PC-3 (cell line): ENCODE data around the gene ST6GAL1. TPM values are rescaled to one million over a fixed set of nuclear protein-coding genes. Genes with fewer than 3 reads are reported as not detected.

ENCODE experiments used
- ATAC-seq: fragments of 200-7000 bp; cut with Tn5 transposase; 2 replicates; pipeline ENCODE4 v1.9.1; 2020; ENCODE audit warnings: mild to moderate bottlenecking, moderate library complexity
- BruUV-seq: library from RNA; stranded (reverse); fragments of 400-500 nt; replicated peaks from 2 replicates; lab custom pipeline; 2021; lab: Mats Ljungman, UMichigan
- CTCF ChIA-PET: fragments of 300-600 bp; sonication (Branson Sonifier 250); formaldehyde crosslinking; loops from one replicate; lab custom pipeline; 2022; ENCODE audit warnings: antibody characterized with exemption; lab: Charles Lee
- POLR2A ChIA-PET: fragments of 300-600 bp; sonication (Branson Sonifier 250); formaldehyde crosslinking; loops from one replicate; lab custom pipeline; 2022; ENCODE audit warnings: antibody characterized with exemption; ENCODE audit not compliant: unreplicated experiment; lab: Charles Lee
- DNase-seq: peaks from one replicate; pipeline ENCODE4 v3.0.0-alpha.2; 2015
- H2AFZ ChIP-seq: fragments of 300-600 bp; sonication (generic); 2 replicates; pipeline ENCODE4 v1.6.0; 2016; ENCODE audit warnings: antibody characterized with exemption, low read length
- H3F3A ChIP-seq: fragments of 300-600 bp; sonication (generic); one replicate; pipeline ENCODE4 v1.6.0; 2017; ENCODE audit warnings: antibody characterized with exemption, low read length, control low read depth, mild to moderate bottlenecking; ENCODE audit not compliant: unreplicated experiment
- H3K27ac ChIP-seq: fragments of 300-600 bp; sonication (generic); 2 replicates; pipeline ENCODE4 v1.5.1; 2016; ENCODE audit warnings: mild to moderate bottlenecking, low read length
- H3K27me3 ChIP-seq: fragments of 300-600 bp; sonication (generic); 2 replicates; pipeline ENCODE4 v1.6.1; 2016; ENCODE audit warnings: low read length, mixed read lengths
- H3K36me3 ChIP-seq: fragments of 300-600 bp; sonication (generic); 2 replicates; pipeline ENCODE4 v1.6.1; 2016; ENCODE audit warnings: low read depth, mixed run types, low read length, mixed read lengths
- H3K4me1 ChIP-seq: fragments of 300-600 bp; sonication (generic); 2 replicates; pipeline ENCODE4 v1.5.1; 2016; ENCODE audit warnings: low read length; ENCODE audit not compliant: insufficient read depth
- H3K4me2 ChIP-seq: fragments of 300-600 bp; sonication (generic); 2 replicates; pipeline ENCODE4 v1.6.0; 2016; ENCODE audit warnings: low read length
- H3K4me3 ChIP-seq: fragments of 300-600 bp; sonication (generic); 2 replicates; pipeline ENCODE4 v1.5.1; 2016; ENCODE audit warnings: mild to moderate bottlenecking, low read length, mixed read lengths
- H3K79me2 ChIP-seq: fragments of 300-600 bp; sonication (generic); 2 replicates; pipeline ENCODE4 v1.6.1; 2017; ENCODE audit warnings: low read length, mixed read lengths
- H3K9ac ChIP-seq: fragments of 300-600 bp; sonication (generic); 2 replicates; pipeline ENCODE4 v1.6.0; 2016; ENCODE audit warnings: mild to moderate bottlenecking, low read length
- H3K9me2 ChIP-seq: fragments of 300-600 bp; sonication (generic); replicated peaks from 2 replicates; pipeline ENCODE4 v1.6.1; 2016; ENCODE audit warnings: mixed run types, low read length, mixed read lengths
- H3K9me3 ChIP-seq: fragments of 300-600 bp; sonication (generic); 2 replicates; pipeline ENCODE4 v1.6.1; 2016; ENCODE audit warnings: low read length, mixed read lengths
- H4K20me1 ChIP-seq: fragments of 300-600 bp; sonication (generic); 2 replicates; pipeline ENCODE4 v1.6.1; 2016; ENCODE audit warnings: low read length, mixed read lengths
- EZH2 ChIP-seq: fragments of 300-600 bp; sonication (generic); IDR thresholded peaks from one replicate; pipeline ENCODE4 v1.6.1; 2017; ENCODE audit warnings: antibody characterized with exemption, mild to moderate bottlenecking, low read length; ENCODE audit not compliant: unreplicated experiment
- EZH2phosphoT487 ChIP-seq: fragments of 300-600 bp; sonication (generic); IDR thresholded peaks from 2 replicates; pipeline ENCODE4 v1.6.1; 2018; ENCODE audit warnings: mild to moderate bottlenecking, antibody characterized with exemption, low read length, borderline replicate concordance
- intact Hi-C: fragments of 100-400 bp; cut with micrococcal nuclease; formaldehyde crosslinking; loops from 2 replicates; pipeline ENCODE4 v1.9.0; 2023
- total RNA-seq: library from RNA; depleted of rRNA; stranded (reverse); fragments of >200 nt; gene quantifications from 2 replicates; pipeline ENCODE4 v1.2.3, GENCODE V29; 2014
- TF ChIP-seq, protein P1 (sequence below): fragments of 300-600 bp; sonication (generic); conservative IDR thresholded peaks from 2 replicates; pipeline ENCODE4 v1.5.1; 2017; ENCODE audit warnings: antibody characterized with exemption, low read depth, mild to moderate bottlenecking, low read length

ST6GAL1 gene
- total RNA-seq, 1 experiment from 2014 or later: 9.4 TPM

DNA sequence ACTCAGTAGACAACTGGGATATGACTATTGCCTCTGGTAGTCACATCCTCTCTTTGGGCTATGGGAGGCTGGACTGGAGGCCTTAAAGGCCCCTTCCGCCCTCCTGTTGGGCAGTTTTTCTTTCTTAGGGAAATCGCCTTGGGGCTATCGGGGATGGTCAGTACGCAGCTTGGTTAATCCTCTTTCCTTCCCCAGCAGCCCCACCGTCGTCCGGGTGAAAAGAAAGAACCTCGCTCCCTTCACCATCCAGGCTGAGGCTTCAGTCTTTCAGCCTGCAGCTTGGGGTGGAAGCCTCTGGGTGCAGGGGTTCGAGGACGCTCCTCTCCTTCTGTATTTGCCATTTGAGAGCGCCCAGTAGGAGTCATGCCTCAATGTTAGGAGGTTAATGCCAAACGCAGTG lies 641 bp upstream of the ST6GAL1 start:
- BruUV-seq: no TSS peak

DNA sequence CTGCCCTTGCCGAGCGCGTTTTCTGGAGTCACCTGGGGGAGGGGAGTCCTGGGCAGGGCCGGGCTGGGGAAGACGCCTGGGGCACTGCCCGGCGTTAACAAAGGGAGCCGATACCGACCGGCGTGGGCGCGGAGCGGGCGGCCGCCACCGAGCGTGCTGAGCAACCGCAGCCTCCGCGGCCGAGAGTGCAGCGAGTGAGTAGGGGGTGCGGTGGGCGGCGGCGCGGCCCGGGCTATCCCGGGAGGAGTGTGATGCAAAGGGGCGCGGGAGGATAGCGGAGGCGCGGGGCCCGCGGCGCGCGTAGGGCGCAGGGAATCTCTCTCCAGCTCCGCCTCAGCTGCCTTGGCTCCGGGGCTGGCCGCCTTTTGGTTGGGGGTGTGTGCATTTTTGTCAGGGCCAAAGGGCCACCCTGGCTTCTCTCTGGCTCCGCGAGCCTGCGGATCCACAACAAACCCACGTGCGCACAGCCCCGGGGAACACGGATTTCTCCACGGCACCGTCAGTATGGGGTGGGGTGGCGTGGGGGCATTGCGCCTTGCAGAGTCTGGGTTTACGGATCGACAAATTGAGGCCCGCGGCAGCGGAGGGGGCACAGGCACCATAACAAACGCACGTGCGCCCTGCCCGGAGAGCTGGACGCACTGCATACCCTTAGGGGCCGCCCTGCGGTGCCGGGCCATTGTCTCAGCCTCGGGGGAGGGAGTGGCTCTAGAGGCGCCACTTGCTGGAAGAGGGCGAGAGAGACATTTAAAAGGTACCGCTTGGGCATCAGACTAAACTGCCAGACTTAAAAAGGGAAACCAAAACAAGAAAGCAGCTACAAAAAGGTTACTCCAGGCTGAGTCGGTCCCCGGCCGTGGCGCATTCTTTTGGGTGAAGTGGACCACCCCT lies 560 bp downstream of the ST6GAL1 start:
- Histone ChIP-seq H3K79me2 (no peaks in the 10 kb centered on the region), H4K20me1 (no peaks in the 10 kb centered on the region), H3K9me3 (no peaks in the 10 kb centered on the region), H3F3A (no peaks in the 10 kb centered on the region), H2AFZ (peak overlapping the region; percentile 98), H3K27ac (no peak overlapping the region), H3K4me2 (peak overlapping the region; percentile 95), H3K27me3 (no peaks in the 10 kb centered on the region), H3K4me3 (peak overlapping the region; percentile 77), H3K9me2 (no peaks in the 10 kb centered on the region), H3K4me1 (peaks cover 6% of the 10 kb centered on the region; the same call in 1 of the 2 replicates), H3K9ac (peak overlapping the region; percentile 49), H3K36me3 (no peaks in the 10 kb centered on the region)
- ChIA-PET CTCF (interaction anchor here (0.6 kb wide), 1 partner anchor 138 kb away, joined by 3 read pairs; no protein-coding TSS in a partner anchor), POLR2A (no interaction called here)
- intact Hi-C loops: loop anchor here (2.0 kb wide), 2 partner anchors 82 to 132 kb away; no protein-coding TSS in a partner anchor
- ATAC-seq: peak; percentile 65
- DNase-seq: peak; percentile 62
- TF ChIP-seq, protein P1, sequence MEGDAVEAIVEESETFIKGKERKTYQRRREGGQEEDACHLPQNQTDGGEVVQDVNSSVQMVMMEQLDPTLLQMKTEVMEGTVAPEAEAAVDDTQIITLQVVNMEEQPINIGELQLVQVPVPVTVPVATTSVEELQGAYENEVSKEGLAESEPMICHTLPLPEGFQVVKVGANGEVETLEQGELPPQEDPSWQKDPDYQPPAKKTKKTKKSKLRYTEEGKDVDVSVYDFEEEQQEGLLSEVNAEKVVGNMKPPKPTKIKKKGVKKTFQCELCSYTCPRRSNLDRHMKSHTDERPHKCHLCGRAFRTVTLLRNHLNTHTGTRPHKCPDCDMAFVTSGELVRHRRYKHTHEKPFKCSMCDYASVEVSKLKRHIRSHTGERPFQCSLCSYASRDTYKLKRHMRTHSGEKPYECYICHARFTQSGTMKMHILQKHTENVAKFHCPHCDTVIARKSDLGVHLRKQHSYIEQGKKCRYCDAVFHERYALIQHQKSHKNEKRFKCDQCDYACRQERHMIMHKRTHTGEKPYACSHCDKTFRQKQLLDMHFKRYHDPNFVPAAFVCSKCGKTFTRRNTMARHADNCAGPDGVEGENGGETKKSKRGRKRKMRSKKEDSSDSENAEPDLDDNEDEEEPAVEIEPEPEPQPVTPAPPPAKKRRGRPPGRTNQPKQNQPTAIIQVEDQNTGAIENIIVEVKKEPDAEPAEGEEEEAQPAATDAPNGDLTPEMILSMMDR: no peak; the same call in 1 of the 2 replicates
- TF ChIP-seq EZH2 (no peak), EZH2phosphoT487 (no peak)
- BruUV-seq: TSS peak; percentile 50

More for the DNA sequence above, 641 bp upstream of the ST6GAL1 start:
- Histone ChIP-seq H3K9me3 (no peaks in the 10 kb centered on the region), H3F3A (no peaks in the 10 kb centered on the region), H3K36me3 (no peaks in the 10 kb centered on the region), H4K20me1 (no peaks in the 10 kb centered on the region), H2AFZ (peak overlapping the region; percentile 98; the same call in 1 of the 2 replicates), H3K4me1 (peaks cover 6% of the 10 kb centered on the region; the same call in 1 of the 2 replicates), H3K27me3 (no peaks in the 10 kb centered on the region), H3K4me2 (peak overlapping the region; percentile 95), H3K9ac (no peak overlapping the region), H3K9me2 (no peaks in the 10 kb centered on the region), H3K4me3 (peak overlapping the region; percentile 77; the same call in 1 of the 2 replicates), H3K27ac (no peak overlapping the region), H3K79me2 (no peaks in the 10 kb centered on the region)
- no peak for ATAC-seq
- ChIA-PET POLR2A (interaction anchor here (0.5 kb wide), 1 partner anchor 88 kb away, joined by 10 read pairs; no protein-coding TSS in a partner anchor), CTCF (no interaction called here)
- no peak for TF ChIP-seq EZH2phosphoT487
- no peak for TF ChIP-seq EZH2
- TF ChIP-seq, protein P1: no peak
- no peak for DNase-seq
- intact Hi-C loops: loop anchor here (2.0 kb wide), 2 partner anchors 81 to 133 kb away; no protein-coding TSS in a partner anchor
